Stimulated activated CD4-positive, alpha-beta T cell treated with anti-CD3 and anti-CD28 coated beads, Interleukin-4, amount 100 ng/mL, for 1 hour (primary cell): Measurements from ENCODE around the gene FITM2.
"Not testable (repeated sequence)": the region's sequence is repeated elsewhere in the genome, so short reads cannot be mapped to it uniquely, and the experiment has no call there.

Source experiments
- DNase-seq: peaks from one replicate; pipeline ENCODE4 v3.0.0-alpha.2; 2020

Gene FITM2

GRCh38 chr20:44310664-44311639 lies at the start of gene FITM2:
FITM2 (minus strand) TSS chr20:44311202; CDS start chr20:44311148, 54 bp downstream.
- DNase-seq, result peak; percentile 99

- DNase-seq, result no peak
Measured at GRCh38 chr20:44360221-44360620, 49.2 kb upstream of the FITM2 start.

- DNase-seq, result no peak
Measured at GRCh38 chr20:44358776-44359175, 47.8 kb upstream of the FITM2 start.

GRCh38 chr20:44357555-44358125 lies 46.6 kb upstream of the FITM2 start:
- DNase-seq, result no peak

- DNase-seq, result no peak
Measured at GRCh38 chr20:44357020-44357419, 46.0 kb upstream of the FITM2 start.

GRCh38 chr20:44356353-44356723 lies 45.3 kb upstream of the FITM2 start:
- DNase-seq, result no peak

GRCh38 chr20:44355498-44356352 lies 44.7 kb upstream of the FITM2 start, which contains the start of gene HNF4A:
HNF4A (plus strand) TSS chr20:44355699; CDS start chr20:44355805, 106 bp downstream.
- DNase-seq, result no peak

- DNase-seq, result no peak
Measured at GRCh38 chr20:44354979-44355497, 44.0 kb upstream of the FITM2 start.

- no peak for DNase-seq
Measured at GRCh38 chr20:44350567-44350966, 39.6 kb upstream of the FITM2 start.

- DNase-seq, result no peak
Measured at GRCh38 chr20:44349349-44349748, 38.3 kb upstream of the FITM2 start.

GRCh38 chr20:44348168-44348659 lies 37.2 kb upstream of the FITM2 start:
- DNase-seq, result no peak

GRCh38 chr20:44345941-44346340 lies 34.9 kb upstream of the FITM2 start:
- DNase-seq, result not testable (repeated sequence)

- no peak for DNase-seq
Measured at GRCh38 chr20:44345147-44345546, 34.1 kb upstream of the FITM2 start.

- DNase-seq, result no peak
Measured at GRCh38 chr20:44344723-44345122, 33.7 kb upstream of the FITM2 start.

- no peak for DNase-seq
Measured at GRCh38 chr20:44343162-44343675, 32.2 kb upstream of the FITM2 start.

GRCh38 chr20:44342248-44342647 lies 31.2 kb upstream of the FITM2 start:
- DNase-seq, result no peak

- no peak for DNase-seq
Measured at GRCh38 chr20:44336725-44337380, 25.9 kb upstream of the FITM2 start, which contains the start of gene R3HDML. R3HDML (plus strand) TSS chr20:44337043; CDS start chr20:44337158, 115 bp downstream.

GRCh38 chr20:44336086-44336485 lies 25.1 kb upstream of the FITM2 start:
- DNase-seq, result no peak

- DNase-seq, result no peak
Measured at GRCh38 chr20:44335675-44336074, 24.7 kb upstream of the FITM2 start.

- no peak for DNase-seq
Measured at GRCh38 chr20:44334709-44335108, 23.7 kb upstream of the FITM2 start.

GRCh38 chr20:44334306-44334705 lies 23.3 kb upstream of the FITM2 start:
- DNase-seq, result no peak

- DNase-seq, result no peak
Measured at GRCh38 chr20:44331201-44331600, 20.2 kb upstream of the FITM2 start.
